Cardiac muscle cell (in vitro differentiated cells and primary cell): ENCODE data around the gene HACD1. TPM values are rescaled to one million over a fixed set of nuclear protein-coding genes. Genes with fewer than 3 reads are reported as not detected.

Experiments used
- DNase-seq, 2 donors: peaks; one replicate each; pipeline versions ENCODE4 v3.0.0 to v3.0.0-alpha.2; 2010 to 2017; ENCODE audit warnings: low read depth in 1 of 2, low spot score in 1 of 2
- H3K27ac ChIP-seq: fragments of 200-600 bp; sonication (generic); 2 replicates; pipeline ENCODE4 v1.5.1; 2016
- H3K27me3 ChIP-seq: fragments of 200-600 bp; sonication (generic); 2 replicates; pipeline ENCODE4 v1.6.0; 2016; ENCODE audit warnings: control low read depth
- H3K36me3 ChIP-seq: fragments of 200-600 bp; sonication (generic); 2 replicates; pipeline ENCODE4 v1.5.1; 2016; ENCODE audit warnings: control low read depth
- H3K4me1 ChIP-seq: fragments of 200-600 bp; sonication (generic); 2 replicates; pipeline ENCODE4 v1.8.1; 2017; ENCODE audit warnings: low read depth, mild to moderate bottlenecking, mixed run types
- H3K4me3 ChIP-seq: fragments of 200-600 bp; sonication (generic); 2 replicates; pipeline ENCODE4 v1.5.1; 2016; ENCODE audit warnings: mild to moderate bottlenecking
- H3K9me3 ChIP-seq: fragments of 200-600 bp; sonication (generic); 2 replicates; pipeline ENCODE4 v1.5.1; 2017; ENCODE audit warnings: low read depth, mild to moderate bottlenecking, control low read depth
- CTCF ChIP-seq: IDR thresholded peaks from 2 replicates; pipeline ENCODE4 v1.5.1; 2012; ENCODE audit warnings: low read depth, mild to moderate bottlenecking, low read length
- polyA plus RNA-seq: library from polyadenylated mRNA; unstranded; fragments of >200 nt; fragmentation: Nextera tagmentation; extraction: Ambion mirVana; gene quantifications from 2 replicates; pipeline ENCODE4 v1.2.1, GENCODE V29; 2016
- total RNA-seq: library from RNA; depleted of rRNA; stranded (reverse); fragments of >200 nt; gene quantifications from 2 replicates; pipeline ENCODE4 v1.2.3, GENCODE V29; 2016

HACD1 gene
- total and polyA plus RNA-seq, 2 experiments from 2014 or later: 141 to 449 TPM

- Histone ChIP-seq H3K27ac (no peak overlapping the region), H3K36me3 (no peaks in the 10 kb centered on the region), H3K4me3 (no peak overlapping the region), H3K9me3 (no peaks in the 10 kb centered on the region), H3K4me1 (no peaks in the 10 kb centered on the region), H3K27me3 (no peaks in the 10 kb centered on the region)
- DNase-seq: no peak
- no peak for TF ChIP-seq CTCF
Measured at GRCh38 chr10:17652585-17652984, 35.4 kb upstream of the HACD1 start.

- Histone ChIP-seq H3K36me3 (no peaks in the 10 kb centered on the region), H3K9me3 (no peaks in the 10 kb centered on the region), H3K4me3 (no peak overlapping the region), H3K4me1 (no peaks in the 10 kb centered on the region), H3K27me3 (no peaks in the 10 kb centered on the region), H3K27ac (no peak overlapping the region)
- no peak for TF ChIP-seq CTCF
- no peak for DNase-seq
Measured at GRCh38 chr10:17651896-17652295, 34.7 kb upstream of the HACD1 start.

- Histone ChIP-seq H3K9me3 (no peaks in the 10 kb centered on the region), H3K36me3 (no peaks in the 10 kb centered on the region), H3K27ac (no peak overlapping the region), H3K27me3 (no peaks in the 10 kb centered on the region), H3K4me3 (no peak overlapping the region), H3K4me1 (peaks cover 1% of the 10 kb centered on the region)
- no peak for DNase-seq
- TF ChIP-seq CTCF: no peak
Measured at GRCh38 chr10:17650416-17650815, 33.2 kb upstream of the HACD1 start.

GRCh38 chr10:17649836-17650235 is 32.7 kb upstream of the HACD1 start:
- Histone ChIP-seq H3K4me1 (peaks cover 7% of the 10 kb centered on the region), H3K27me3 (no peaks in the 10 kb centered on the region), H3K36me3 (no peaks in the 10 kb centered on the region), H3K4me3 (no peak overlapping the region), H3K27ac (no peak overlapping the region), H3K9me3 (no peaks in the 10 kb centered on the region)
- no peak for TF ChIP-seq CTCF
- no peak for DNase-seq

- H3K27ac ChIP-seq: no peak overlapping the region
- H3K27me3 ChIP-seq: no peaks in the 10 kb centered on the region
- no peaks in the 10 kb centered on the region for H3K36me3 ChIP-seq
- no peak for DNase-seq
- no peak overlapping the region for H3K4me3 ChIP-seq
- no peaks in the 10 kb centered on the region for H3K9me3 ChIP-seq
- H3K4me1 ChIP-seq: peaks cover 8% of the 10 kb centered on the region
- TF ChIP-seq CTCF: no peak
Measured at GRCh38 chr10:17649052-17649451, 31.9 kb upstream of the HACD1 start.
